HEK293 (cell line): ENCODE results near the gene TWSG1.

Experiments
- CTCF ChIA-PET: fragments of 350-600 bp; formaldehyde crosslinking; extraction: SDS; loops from one replicate; lab custom pipeline; 2021; ENCODE audit warnings: antibody characterized with exemption; lab: Yijun Ruan, JAX
- POLR2A ChIA-PET: fragments of 300-600 bp; formaldehyde crosslinking; extraction: SDS; loops from one replicate; lab custom pipeline; 2020; ENCODE audit warnings: antibody characterized with exemption, inconsistent platforms; lab: Yijun Ruan, JAX
- H3K27ac ChIP-seq: fragments of 200-500 bp; sonication (Bioruptor generic); 2 replicates; pipeline ENCODE4 v1.5.1; 2014; ENCODE audit warnings: low read depth, low read length, control low read depth, inconsistent platforms; ENCODE audit errors: extremely low read depth
- H3K36me3 ChIP-seq, 2 experiments: fragments of 200-500 bp in 1 of 2; sonication (Bioruptor generic) in 1 of 2; 1 replicate in 1 of 2; 2 replicates in 1 of 2; pipeline ENCODE4 v1.5.1; 2014 to 2017; ENCODE audit warnings: inconsistent platforms in 2 of 2, low read length in 2 of 2; ENCODE audit not compliant: control insufficient read depth in 2 of 2, insufficient read depth in 1 of 2
- H3K4me1 ChIP-seq: fragments of 200-500 bp; sonication (Bioruptor generic); 2 replicates; pipeline ENCODE4 v1.5.1; 2014; ENCODE audit warnings: mild to moderate bottlenecking, low read length, inconsistent platforms; ENCODE audit not compliant: control insufficient read depth, insufficient read depth
- H3K4me3 ChIP-seq: 2 replicates; pipeline ENCODE4 v1.5.1; 2011; ENCODE audit warnings: low read depth, mild to moderate bottlenecking, control low read depth, low read length, moderate library complexity
- H3K9me3 ChIP-seq: fragments of 200-500 bp; sonication (Bioruptor generic); 2 replicates; pipeline ENCODE4 v1.5.1; 2014; ENCODE audit warnings: low read depth, low read length, inconsistent platforms; ENCODE audit not compliant: control insufficient read depth, insufficient read depth
- FEZF1 ChIP-seq: fragments of 450-650 bp; formaldehyde crosslinking; IDR thresholded peaks from 2 replicates; pipeline ENCODE4 v1.5.1; 2016; ENCODE audit warnings: missing biosample characterization, missing genetic modification characterization
- GLIS1 ChIP-seq: fragments of 450-650 bp; formaldehyde crosslinking; IDR thresholded peaks from 2 replicates; pipeline ENCODE4 v1.5.1; 2016; ENCODE audit warnings: missing biosample characterization, missing genetic modification characterization
- GLIS2 ChIP-seq: fragments of 450-650 bp; formaldehyde crosslinking; IDR thresholded peaks from 2 replicates; pipeline ENCODE4 v1.5.1; 2016; ENCODE audit warnings: missing biosample characterization, missing genetic modification characterization
- HOXA7 ChIP-seq: sonication (generic); formaldehyde crosslinking; IDR thresholded peaks from 2 replicates; pipeline ENCODE4 v1.8.1; 2022; ENCODE audit warnings: missing genetic modification reagents, borderline replicate concordance
- KLF10 ChIP-seq: fragments of 450-650 bp; IDR thresholded peaks from 2 replicates; pipeline ENCODE4 v1.5.1; 2018; ENCODE audit warnings: missing biosample characterization, mild to moderate bottlenecking, missing genetic modification characterization
- ZIC2 ChIP-seq: fragments of 450-650 bp; formaldehyde crosslinking; IDR thresholded peaks from 2 replicates; pipeline ENCODE4 v1.5.1; 2016; ENCODE audit warnings: missing biosample characterization, missing genetic modification characterization
- ZNF19 ChIP-seq: fragments of 450-650 bp; formaldehyde crosslinking; IDR thresholded peaks from 2 replicates; pipeline ENCODE4; 2016; ENCODE audit warnings: missing biosample characterization, missing genetic modification characterization, low read depth
- ZNF202 ChIP-seq: fragments of 450-650 bp; formaldehyde crosslinking; IDR thresholded peaks from 2 replicates; pipeline ENCODE4 v1.5.1; 2016; ENCODE audit warnings: missing biosample characterization, missing genetic modification characterization, borderline replicate concordance
- ZNF248 ChIP-seq: fragments of 450-650 bp; formaldehyde crosslinking; IDR thresholded peaks from 2 replicates; pipeline ENCODE4 v1.5.1; 2017; ENCODE audit warnings: missing biosample characterization, missing genetic modification characterization
- ZNF335 ChIP-seq: fragments of 450-650 bp; formaldehyde crosslinking; conservative IDR thresholded peaks from 2 replicates; pipeline ENCODE4 v1.5.1; 2016; ENCODE audit warnings: missing biosample characterization, missing genetic modification characterization
- ZNF416 ChIP-seq: fragments of 450-650 bp; formaldehyde crosslinking; IDR thresholded peaks from 2 replicates; pipeline ENCODE4 v1.5.1; 2016; ENCODE audit warnings: missing biosample characterization, missing genetic modification characterization
- ZNF530 ChIP-seq: fragments of 450-650 bp; formaldehyde crosslinking; IDR thresholded peaks from 2 replicates; pipeline ENCODE4 v1.5.1; 2016; ENCODE audit warnings: low read depth, missing biosample characterization, missing genetic modification characterization
- ZNF544 ChIP-seq: fragments of 450-650 bp; formaldehyde crosslinking; IDR thresholded peaks from 2 replicates; pipeline ENCODE4 v1.5.0; 2017; ENCODE audit warnings: missing biosample characterization, missing genetic modification characterization
- ZNF660 ChIP-seq: fragments of 450-650 bp; IDR thresholded peaks from 2 replicates; pipeline ENCODE4 v1.5.1; 2018; ENCODE audit warnings: missing biosample characterization, mild to moderate bottlenecking, missing genetic modification characterization
- ZNF670 ChIP-seq: fragments of 450-650 bp; formaldehyde crosslinking; IDR thresholded peaks from 2 replicates; pipeline ENCODE4 v1.5.1; 2016; ENCODE audit warnings: missing biosample characterization, missing genetic modification characterization, low read depth
- ZNF768 ChIP-seq: fragments of 450-650 bp; formaldehyde crosslinking; IDR thresholded peaks from 2 replicates; pipeline ENCODE4 v1.5.1; 2018; ENCODE audit warnings: missing biosample characterization, mild to moderate bottlenecking, missing genetic modification characterization
- ZNF777 ChIP-seq: fragments of 450-650 bp; formaldehyde crosslinking; IDR thresholded peaks from 2 replicates; pipeline ENCODE4 v1.5.1; 2017; ENCODE audit warnings: missing biosample characterization, missing genetic modification characterization, borderline replicate concordance
- TF ChIP-seq, protein P1 (sequence below): fragments of 450-650 bp; formaldehyde crosslinking; IDR thresholded peaks from 2 replicates; pipeline ENCODE4 v1.5.1; 2017; ENCODE audit warnings: missing biosample characterization, missing genetic modification characterization
- TF ChIP-seq, protein P2 (sequence below): fragments of 450-650 bp; formaldehyde crosslinking; IDR thresholded peaks from 2 replicates; pipeline ENCODE4 v1.5.1; 2016; ENCODE audit warnings: missing biosample characterization, missing genetic modification characterization
- TF ChIP-seq, protein P3 (sequence below): fragments of 450-650 bp; formaldehyde crosslinking; IDR thresholded peaks from 2 replicates; pipeline ENCODE4 v1.5.1; 2016; ENCODE audit warnings: missing biosample characterization, missing genetic modification characterization

Gene TWSG1

DNA sequence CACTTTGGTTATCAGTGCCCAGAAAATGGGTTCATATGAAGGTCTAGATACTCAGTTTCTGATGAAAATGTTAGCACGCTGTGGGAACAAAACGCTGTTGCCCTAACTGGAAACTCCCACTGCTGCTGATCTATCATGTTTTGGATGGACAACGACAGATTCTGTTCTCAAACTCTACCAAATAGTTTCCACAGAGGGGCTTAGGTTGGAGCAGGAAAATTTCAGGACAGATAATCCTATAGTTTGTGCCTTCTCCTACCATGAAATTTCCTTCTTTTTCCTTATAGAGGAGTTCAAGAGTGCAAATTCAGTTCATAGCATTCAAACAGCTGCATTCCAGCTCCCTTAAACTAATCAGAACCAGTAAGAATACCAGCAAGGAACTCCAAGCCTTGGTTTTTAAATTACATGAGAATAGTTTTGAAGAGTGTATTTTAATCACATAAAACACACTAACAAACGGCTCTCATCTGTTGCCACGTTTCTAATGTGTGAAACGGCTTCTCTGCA, 82.0 kb downstream of the TWSG1 start:
- no peak overlapping the region for H3K4me3 ChIP-seq
- H3K36me3 ChIP-seq, result no peaks in the 10 kb centered on the region
- ChIA-PET POLR2A (interaction anchor here (1.3 to 1.5 kb wide), 2 partner anchors 13 to 82 kb away, joined by 7 to 10 read pairs; partner anchors contain the start of gene TWSG1), CTCF (interaction anchor here (0.7 to 1.5 kb wide), 4 partner anchors 26 to 1892 kb away, joined by 3 to 9 read pairs (median 3); no protein-coding TSS in a partner anchor)
- no peaks in the 10 kb centered on the region for H3K9me3 ChIP-seq
- TF ChIP-seq ZNF248 (tag by site-specific recombination) (no peak), ZNF768 (tag by site-specific recombination) (no peak), ZNF19 (tag by site-specific recombination) (no peak), ZNF416 (tag by site-specific recombination) (no peak), ZNF530 (tag by site-specific recombination) (no peak), HOXA7 (CRISPR knock-in tag) (no peak), ZNF202 (no peak), ZNF777 (tag by site-specific recombination) (no peak), ZNF670 (tag by site-specific recombination) (no peak), KLF10 (tag by site-specific recombination) (no peak)
- TF ChIP-seq, protein P1, sequence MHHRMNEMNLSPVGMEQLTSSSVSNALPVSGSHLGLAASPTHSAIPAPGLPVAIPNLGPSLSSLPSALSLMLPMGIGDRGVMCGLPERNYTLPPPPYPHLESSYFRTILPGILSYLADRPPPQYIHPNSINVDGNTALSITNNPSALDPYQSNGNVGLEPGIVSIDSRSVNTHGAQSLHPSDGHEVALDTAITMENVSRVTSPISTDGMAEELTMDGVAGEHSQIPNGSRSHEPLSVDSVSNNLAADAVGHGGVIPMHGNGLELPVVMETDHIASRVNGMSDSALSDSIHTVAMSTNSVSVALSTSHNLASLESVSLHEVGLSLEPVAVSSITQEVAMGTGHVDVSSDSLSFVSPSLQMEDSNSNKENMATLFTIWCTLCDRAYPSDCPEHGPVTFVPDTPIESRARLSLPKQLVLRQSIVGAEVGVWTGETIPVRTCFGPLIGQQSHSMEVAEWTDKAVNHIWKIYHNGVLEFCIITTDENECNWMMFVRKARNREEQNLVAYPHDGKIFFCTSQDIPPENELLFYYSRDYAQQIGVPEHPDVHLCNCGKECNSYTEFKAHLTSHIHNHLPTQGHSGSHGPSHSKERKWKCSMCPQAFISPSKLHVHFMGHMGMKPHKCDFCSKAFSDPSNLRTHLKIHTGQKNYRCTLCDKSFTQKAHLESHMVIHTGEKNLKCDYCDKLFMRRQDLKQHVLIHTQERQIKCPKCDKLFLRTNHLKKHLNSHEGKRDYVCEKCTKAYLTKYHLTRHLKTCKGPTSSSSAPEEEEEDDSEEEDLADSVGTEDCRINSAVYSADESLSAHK (tag by site-specific recombination), result no peak
- TF ChIP-seq, protein P2, sequence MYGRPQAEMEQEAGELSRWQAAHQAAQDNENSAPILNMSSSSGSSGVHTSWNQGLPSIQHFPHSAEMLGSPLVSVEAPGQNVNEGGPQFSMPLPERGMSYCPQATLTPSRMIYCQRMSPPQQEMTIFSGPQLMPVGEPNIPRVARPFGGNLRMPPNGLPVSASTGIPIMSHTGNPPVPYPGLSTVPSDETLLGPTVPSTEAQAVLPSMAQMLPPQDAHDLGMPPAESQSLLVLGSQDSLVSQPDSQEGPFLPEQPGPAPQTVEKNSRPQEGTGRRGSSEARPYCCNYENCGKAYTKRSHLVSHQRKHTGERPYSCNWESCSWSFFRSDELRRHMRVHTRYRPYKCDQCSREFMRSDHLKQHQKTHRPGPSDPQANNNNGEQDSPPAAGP, result no peak
- H3K27ac ChIP-seq, result no peak overlapping the region; the same call in 1 of the 2 replicates
- peaks cover 5% of the 10 kb centered on the region for H3K4me1 ChIP-seq

GRCh38 chr18:9417073-9417851, 82.7 kb downstream of the TWSG1 start:
- POLR2A ChIA-PET, result interaction anchor here (0.8 to 1.5 kb wide), 3 partner anchors 14 to 83 kb away, joined by 3 to 10 read pairs (median 7); partner anchors contain the start of gene TWSG1
- peaks cover 5% of the 10 kb centered on the region for H3K4me1 ChIP-seq
- H3K36me3 ChIP-seq, result no peaks in the 10 kb centered on the region
- no peak overlapping the region; the same call in 1 of the 2 replicates for H3K27ac ChIP-seq
- CTCF ChIA-PET, result interaction anchor here (0.6 to 1.5 kb wide), 6 partner anchors 16 to 1892 kb away, joined by 3 to 9 read pairs (median 3); no protein-coding TSS in a partner anchor
- H3K9me3 ChIP-seq, result no peaks in the 10 kb centered on the region
- no peak for TF ChIP-seq ZNF544 (tag by site-specific recombination)
- TF ChIP-seq ZIC2, result peak; percentile 45; the same call in 1 of the 2 replicates
- 0 out of 2 replicates have a peak, but pooled peaks have one; percentile 20 for TF ChIP-seq ZNF660 (tag by site-specific recombination)
- TF ChIP-seq, protein P3, sequence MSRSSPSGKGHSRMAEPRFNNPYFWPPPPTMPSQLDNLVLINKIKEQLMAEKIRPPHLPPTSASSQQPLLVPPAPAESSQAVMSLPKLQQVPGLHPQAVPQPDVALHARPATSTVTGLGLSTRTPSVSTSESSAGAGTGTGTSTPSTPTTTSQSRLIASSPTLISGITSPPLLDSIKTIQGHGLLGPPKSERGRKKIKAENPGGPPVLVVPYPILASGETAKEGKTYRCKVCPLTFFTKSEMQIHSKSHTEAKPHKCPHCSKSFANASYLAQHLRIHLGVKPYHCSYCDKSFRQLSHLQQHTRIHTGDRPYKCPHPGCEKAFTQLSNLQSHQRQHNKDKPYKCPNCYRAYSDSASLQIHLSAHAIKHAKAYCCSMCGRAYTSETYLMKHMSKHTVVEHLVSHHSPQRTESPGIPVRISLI (tag by site-specific recombination), result no peak
- peak; percentile 33; the same call in 1 of the 2 replicates for TF ChIP-seq GLIS2 (tag by site-specific recombination)
- TF ChIP-seq ZNF335 (tag by site-specific recombination), result peak; percentile 81
- peak; percentile 49 for TF ChIP-seq FEZF1
- 0 out of 2 replicates have a peak, but pooled peaks have one; percentile 41 for TF ChIP-seq GLIS1 (tag by site-specific recombination)
- H3K4me3 ChIP-seq, result peak overlapping the region; percentile 6; the same call in 1 of the 2 replicates
